SIG-M5 treated with dmso at 0.1 percent for 504 hours (cell line): ENCODE data around the gene TRDN.

ENCODE experiments used
- DNase-seq: peaks from one replicate; lab custom pipeline; 2025; ENCODE audit not compliant: unreplicated experiment; lab: John Stamatoyannopoulos, UW

TRDN gene

DNA sequence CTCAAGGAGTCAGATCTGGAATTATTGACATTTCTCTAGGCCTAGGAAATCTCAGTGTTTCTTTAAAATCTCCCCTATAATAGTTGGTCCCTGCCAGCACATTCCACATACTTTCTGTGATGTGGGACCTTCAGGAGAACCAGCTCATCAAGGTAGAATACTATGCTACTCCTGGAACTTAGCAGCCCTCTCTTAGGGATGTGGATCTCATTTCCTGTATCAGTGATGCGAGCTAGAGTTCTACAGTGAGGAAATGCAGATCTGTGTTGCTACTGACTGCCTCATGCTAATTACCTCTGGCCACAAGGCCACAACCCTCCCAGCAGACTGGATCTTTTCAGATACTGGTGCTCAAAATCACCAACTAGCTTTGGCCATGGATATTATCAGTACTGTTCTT, 446.9 kb downstream of the TRDN start:
- DNase-seq: no peak

- DNase-seq: no peak
Observed at GRCh38 chr6:123182998-123183397, 453.8 kb downstream of the TRDN start.

GRCh38 chr6:123176706-123177105, 460.0 kb downstream of the TRDN start:
- DNase-seq: no peak

DNA sequence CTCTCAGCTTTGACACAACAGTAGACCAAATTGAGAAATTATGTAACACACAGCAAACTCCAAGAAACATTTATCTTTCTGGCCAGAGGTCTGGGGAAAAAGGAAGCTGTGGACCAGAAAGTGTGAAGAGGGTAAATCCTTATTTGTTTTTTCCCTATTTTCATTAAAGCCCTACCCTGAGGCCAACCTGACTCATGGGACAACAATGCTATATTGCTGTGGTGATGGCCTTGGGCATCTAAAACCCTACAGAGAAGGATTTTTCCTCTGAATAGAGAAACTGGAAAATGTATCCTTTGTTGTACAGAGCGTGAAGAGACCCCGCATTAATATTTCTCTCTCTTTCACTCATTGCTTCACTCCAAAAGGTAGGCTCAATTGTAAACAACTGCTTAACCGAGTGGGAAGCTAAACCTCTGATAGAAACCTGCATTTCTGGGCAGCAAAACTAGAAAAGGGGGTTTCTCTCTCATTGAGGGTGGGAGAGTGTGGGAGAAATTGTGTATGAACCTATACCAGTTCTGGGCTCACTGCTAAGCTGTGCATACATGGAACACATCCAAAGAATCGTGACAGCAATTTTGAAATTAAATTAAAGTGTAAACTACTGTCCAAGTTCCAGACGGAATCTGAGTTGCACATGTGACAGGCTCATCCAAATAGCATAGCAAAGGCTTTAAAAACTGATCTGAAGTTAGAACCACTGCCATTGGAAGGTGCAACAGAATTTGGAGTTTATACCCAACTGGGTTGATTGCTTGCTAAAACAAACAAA, 465.2 kb downstream of the TRDN start:
- no peak for DNase-seq

DNA sequence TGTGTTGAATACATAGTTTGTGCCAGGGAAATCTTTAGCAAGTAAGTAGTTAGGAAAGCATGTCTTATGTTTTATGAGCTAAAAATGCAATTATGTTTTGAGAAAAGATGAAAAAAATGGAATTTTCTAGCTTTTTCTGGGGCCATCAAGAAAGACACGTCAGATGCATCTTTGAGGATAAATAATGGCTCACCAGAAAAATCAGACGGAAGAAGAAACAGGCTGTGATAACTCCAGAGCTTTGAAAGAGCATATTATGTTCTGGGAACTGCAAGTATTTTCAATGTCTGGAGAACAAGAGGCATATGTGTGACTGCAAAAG, 467.0 kb downstream of the TRDN start:
- no peak for DNase-seq

GRCh38 chr6:123168892-123169773, 467.6 kb downstream of the TRDN start:
- no peak for DNase-seq

GRCh38 chr6:123168466-123168865, 468.3 kb downstream of the TRDN start:
- no peak for DNase-seq
